GM12878 (cell line): ENCODE results near the gene VSX2. TPM values are rescaled to one million over a fixed set of nuclear protein-coding genes. Genes with fewer than 3 reads are reported as not detected.

ENCODE experiments used
- ATAC-seq: fragments of 200-7000 bp; cut with Tn5 transposase; 3 replicates; pipeline ENCODE4 v1.9.1; 2020; ENCODE audit warnings: mild to moderate bottlenecking, moderate library complexity
- BruUV-seq: library from RNA; stranded (reverse); fragments of 400-500 nt; replicated peaks from 2 replicates; lab custom pipeline; 2021; lab: Mats Ljungman, UMichigan
- CTCF ChIA-PET: fragments of 300-600 bp; sonication (Branson Sonifier 250); formaldehyde crosslinking; extraction: SDS; loops from one replicate; lab custom pipeline; 2021; ENCODE audit warnings: inconsistent platforms; lab: Yijun Ruan, JAX
- POLR2A ChIA-PET: fragments of 350-600 bp; formaldehyde crosslinking; extraction: SDS; loops from one replicate; lab custom pipeline; 2021; ENCODE audit warnings: inconsistent platforms; lab: Charles Lee
- RAD21 ChIA-PET: fragments of 300-600 bp; sonication (Branson Sonifier 250); formaldehyde crosslinking; loops from one replicate; lab custom pipeline; 2023; ENCODE audit warnings: antibody characterized with exemption; ENCODE audit not compliant: unreplicated experiment; lab: Charles Lee
- SMC1A ChIA-PET: fragments of 300-600 bp; sonication (Branson Sonifier 250); formaldehyde crosslinking; loops from one replicate; lab custom pipeline; 2023; ENCODE audit not compliant: unreplicated experiment, uncharacterized antibody; lab: Charles Lee
- DNase-seq: peaks from one replicate; pipeline ENCODE4 v3.0.0-alpha.2; 2011; ENCODE audit warnings: low read depth, low spot score
- FAIRE-seq: peaks from 3 replicates; lab custom pipeline; 2011; peaks lifted over from hg19 to GRCh38; lab: Jason Lieb, UNC
- H2AFZ ChIP-seq: 2 replicates; pipeline ENCODE4 v1.6.0; 2011; ENCODE audit warnings: low read depth, low read length, control low read depth; ENCODE audit not compliant: control insufficient read depth
- H3K27ac ChIP-seq: 2 replicates; pipeline ENCODE4 v1.5.1; 2011; ENCODE audit warnings: control low read depth; ENCODE audit not compliant: control insufficient read depth, insufficient read depth
- H3K27me3 ChIP-seq, 2 experiments: replicated peaks in 1 of 2; 2 replicates each; pipeline versions ENCODE4 v1.6.0 to v1.6.1; 2011; ENCODE audit warnings: low read length in 1 of 2; ENCODE audit not compliant: control insufficient read depth in 2 of 2, insufficient read depth in 2 of 2
- H3K36me3 ChIP-seq, 2 experiments: 2 replicates each; pipeline ENCODE4 v1.5.1; 2011; ENCODE audit warnings: low read length in 1 of 2; ENCODE audit not compliant: control insufficient read depth in 2 of 2, insufficient read depth in 2 of 2
- H3K4me1 ChIP-seq: 2 replicates; pipeline ENCODE4 v1.6.1; 2011; ENCODE audit warnings: mild to moderate bottlenecking, low read length, moderate library complexity, mixed read lengths; ENCODE audit not compliant: control insufficient read depth, insufficient read depth
- H3K4me2 ChIP-seq: 2 replicates; pipeline ENCODE4 v1.6.0; 2011; ENCODE audit warnings: control low read depth; ENCODE audit not compliant: control insufficient read depth, insufficient read depth
- H3K4me3 ChIP-seq: fragments of 200-600 bp; sonication (generic); 2 replicates; pipeline ENCODE4 v1.5.1; 2016
- H3K79me2 ChIP-seq: 2 replicates; pipeline ENCODE4 v1.6.0; 2011; ENCODE audit warnings: low read length; ENCODE audit not compliant: control insufficient read depth, insufficient read depth
- H3K9ac ChIP-seq: 2 replicates; pipeline ENCODE4 v1.8.0; 2011; ENCODE audit warnings: low read length, control low read depth, mixed read lengths; ENCODE audit not compliant: control insufficient read depth, insufficient read depth
- H3K9me3 ChIP-seq: replicated peaks from 3 replicates; pipeline ENCODE4 v1.5.1; 2011; ENCODE audit warnings: mild to moderate bottlenecking, low read length; ENCODE audit not compliant: control insufficient read depth, insufficient read depth
- H4K20me1 ChIP-seq: 2 replicates; pipeline ENCODE4 v1.6.0; 2011; ENCODE audit not compliant: control insufficient read depth, insufficient read depth
- GATAD2B ChIP-seq: fragments of 450-650 bp; conservative IDR thresholded peaks from 2 replicates; pipeline ENCODE4 v1.6.1; 2017; ENCODE audit warnings: low read depth, mild to moderate bottlenecking, moderate library complexity
- IKZF2 ChIP-seq, 2 experiments: fragments of 450-650 bp; IDR thresholded peaks; 2 replicates each; pipeline ENCODE4 v1.6.1; 2017; ENCODE audit warnings: mild to moderate bottlenecking in 2 of 2, moderate library complexity in 2 of 2
- IRF4 ChIP-seq: IDR thresholded peaks from 2 replicates; pipeline ENCODE4 v1.6.1; 2011; ENCODE audit warnings: low read depth, low read length
- JUND ChIP-seq: IDR thresholded peaks from 2 replicates; pipeline ENCODE4 v1.6.1; 2012; ENCODE audit warnings: low read depth, mild to moderate bottlenecking, low read length, improper control_type of control experiment, moderate library complexity
- LARP7 ChIP-seq: fragments of 450-650 bp; IDR thresholded peaks from 2 replicates; pipeline ENCODE4 v1.6.1; 2017; ENCODE audit warnings: mild to moderate bottlenecking
- MYC ChIP-seq: IDR thresholded peaks from 2 replicates; pipeline ENCODE4 v1.6.1; 2011; ENCODE audit warnings: mild to moderate bottlenecking, low read length, moderate library complexity, inconsistent platforms; ENCODE audit not compliant: insufficient read depth, insufficient replicate concordance, insufficient read length, severe bottlenecking
- NFYB ChIP-seq: IDR thresholded peaks from 2 replicates; pipeline ENCODE4 v1.6.1; 2011; ENCODE audit warnings: low read depth, mild to moderate bottlenecking, low read length, improper control_type of control experiment, moderate library complexity; ENCODE audit not compliant: insufficient read depth
- NRF1 ChIP-seq: conservative IDR thresholded peaks from 2 replicates; pipeline ENCODE4 v1.6.1; 2011; ENCODE audit warnings: mild to moderate bottlenecking, low read depth, low read length, improper control_type of control experiment
- RUNX3 ChIP-seq: IDR thresholded peaks from 2 replicates; pipeline ENCODE4 v1.6.1; 2012; ENCODE audit warnings: low read length, inconsistent platforms
- SP1 ChIP-seq: IDR thresholded peaks from one replicate; pipeline ENCODE4 v1.6.1; 2011; ENCODE audit warnings: low read depth, low read length
- STAT1 ChIP-seq: fragments of 450-650 bp; conservative IDR thresholded peaks from 2 replicates; pipeline ENCODE4 v1.6.1; 2014; ENCODE audit warnings: antibody characterized with exemption, mild to moderate bottlenecking
- TAF1 ChIP-seq: IDR thresholded peaks from 2 replicates; pipeline ENCODE4 v1.6.1; 2011; ENCODE audit warnings: mild to moderate bottlenecking, low read depth, low read length, borderline replicate concordance
- TBL1XR1 ChIP-seq: IDR thresholded peaks from 2 replicates; pipeline ENCODE4 v1.6.1; 2012; ENCODE audit warnings: low read depth, low read length, improper control_type of control experiment
- TCF7 ChIP-seq: IDR thresholded peaks from 2 replicates; pipeline ENCODE4 v1.6.1; 2014; ENCODE audit warnings: antibody characterized with exemption, borderline replicate concordance
- WGBS: methylation state at CpG from one replicate; pipeline ENCODE4 v1.1.6; 2016; ENCODE audit warnings: low lambda C conversion rate; ENCODE audit not compliant: insufficient replicate concordance, insufficient coverage; ENCODE audit errors: missing lambda C conversion rate; 5-methylcytosine and 5-hydroxymethylcytosine counted together
- in situ Hi-C: fragments of 300-500 bp; cut with MboI; formaldehyde crosslinking; loops from 9 replicates; pipeline ENCODE4 v1.14.3; 2018; ENCODE audit warnings: mixed read lengths
- intact Hi-C: fragments of 100-400 bp; cut with micrococcal nuclease; formaldehyde crosslinking; loops from one replicate; pipeline ENCODE4 v1.14.2; 2022; ENCODE audit not compliant: unreplicated experiment
- polyA plus RNA-seq, 11 experiments: library from polyadenylated mRNA; depleted of rRNA in 4 of 11; unstranded in 6 of 11; stranded (reverse) in 5 of 11; fragments of >200 nt; fragmentation: Nextera tagmentation in 4 of 11; fragmentation: Illumina TruSeq in 1 of 11; extraction: Ambion mirVana in 4 of 11; extraction: Trizol in 1 of 11; gene quantifications; 1 replicate in 1 of 11; 2 replicates in 10 of 11; pipeline versions ENCODE4 v1.2.1 to v1.2.3, GENCODE V29; 2011 to 2016; ENCODE audit warnings: inconsistent platforms in 2 of 11, missing spikeins in 2 of 11, low read depth in 1 of 11
- total RNA-seq, 4 experiments: library from RNA; depleted of rRNA in 3 of 4; stranded (reverse); fragments of >200 nt in 3 of 4; fragmentation: Illumina TruSeq in 1 of 4; extraction: Trizol in 1 of 4; gene quantifications; 2 replicates each; pipeline versions ENCODE4 v1.2.1 to v1.2.3, GENCODE V29; 2013 to 2021
- TF ChIP-seq, protein P1 (sequence below): fragments of 150-350 bp; IDR thresholded peaks from 2 replicates; pipeline ENCODE4 v1.6.1; 2014; ENCODE audit warnings: mild to moderate bottlenecking, low read depth, low read length
- TF ChIP-seq, protein P2 (sequence below): fragments of 450-650 bp; formaldehyde crosslinking; IDR thresholded peaks from 2 replicates; pipeline ENCODE4 v1.5.0; 2022; ENCODE audit warnings: mild to moderate bottlenecking, missing genetic modification characterization
- TF ChIP-seq, protein P3 (sequence below): fragments of 450-650 bp; IDR thresholded peaks from 2 replicates; pipeline ENCODE4 v1.6.1; 2017; ENCODE audit warnings: antibody characterized with exemption, mild to moderate bottlenecking, moderate library complexity

VSX2 gene
- total and polyA plus RNA-seq, 10 of the 15 experiments (the other 5 are each of a cell fraction or from before 2014, with no cell fraction given): 0.04 to 0.05 TPM; not detected in 8

DNA sequence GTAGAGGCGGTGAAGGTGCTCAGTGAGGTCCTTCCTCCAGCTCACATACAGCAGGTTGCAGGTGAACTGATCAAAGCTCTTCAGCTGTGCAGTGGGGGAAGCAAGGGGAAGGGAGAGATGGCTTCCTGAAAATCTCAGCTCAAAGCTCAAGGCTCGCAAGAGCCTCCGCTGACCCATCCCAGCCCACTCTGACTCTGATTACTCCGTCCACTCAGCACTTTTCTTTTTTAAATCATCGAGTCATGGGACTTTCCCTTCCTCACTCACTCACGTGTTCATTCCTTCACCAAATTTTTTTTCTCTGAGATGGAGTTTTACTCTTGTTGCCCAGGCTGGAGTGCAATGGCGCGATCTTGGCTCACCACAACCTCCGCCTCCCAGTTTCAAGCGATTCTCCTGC lies 58.7 kb downstream of the VSX2 start (continued):
- TF ChIP-seq, protein P1, sequence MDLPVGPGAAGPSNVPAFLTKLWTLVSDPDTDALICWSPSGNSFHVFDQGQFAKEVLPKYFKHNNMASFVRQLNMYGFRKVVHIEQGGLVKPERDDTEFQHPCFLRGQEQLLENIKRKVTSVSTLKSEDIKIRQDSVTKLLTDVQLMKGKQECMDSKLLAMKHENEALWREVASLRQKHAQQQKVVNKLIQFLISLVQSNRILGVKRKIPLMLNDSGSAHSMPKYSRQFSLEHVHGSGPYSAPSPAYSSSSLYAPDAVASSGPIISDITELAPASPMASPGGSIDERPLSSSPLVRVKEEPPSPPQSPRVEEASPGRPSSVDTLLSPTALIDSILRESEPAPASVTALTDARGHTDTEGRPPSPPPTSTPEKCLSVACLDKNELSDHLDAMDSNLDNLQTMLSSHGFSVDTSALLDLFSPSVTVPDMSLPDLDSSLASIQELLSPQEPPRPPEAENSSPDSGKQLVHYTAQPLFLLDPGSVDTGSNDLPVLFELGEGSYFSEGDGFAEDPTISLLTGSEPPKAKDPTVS: no peak
- TF ChIP-seq RUNX3 (no peak), LARP7 (no peak), JUND (no peak)

DNA sequence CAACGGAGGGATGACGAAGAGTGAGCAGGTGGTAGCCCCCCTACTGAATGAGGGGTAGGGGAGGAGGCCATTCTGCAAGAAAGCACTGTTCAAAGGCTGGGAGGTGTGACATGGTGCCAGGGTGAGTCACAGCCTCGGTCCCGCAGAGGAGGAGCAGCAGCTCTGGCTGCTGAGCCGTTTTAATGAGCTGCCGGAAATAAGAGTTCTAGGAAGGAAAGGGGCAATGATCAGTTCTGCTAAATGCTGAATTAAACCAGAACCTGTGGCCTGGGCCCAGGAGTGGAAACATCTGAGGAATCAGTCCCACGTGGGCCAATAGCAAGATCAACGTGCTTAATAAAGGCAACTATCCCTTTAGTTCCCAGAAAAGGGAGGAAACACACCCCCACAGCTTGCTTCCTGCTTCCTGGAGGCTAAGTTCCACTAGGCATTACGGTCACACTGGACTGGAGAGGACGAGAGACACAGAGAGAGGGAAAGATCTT lies 59.9 kb downstream of the VSX2 start:
- H3K4me3 ChIP-seq: no peak overlapping the region
- BruUV-seq: no TSS peak
- no peak overlapping the region for H3K27ac ChIP-seq
- no peak for DNase-seq
- H3K4me2 ChIP-seq: no peak overlapping the region
- WGBS: 82% methylated on average over 10 of the region's 10 CpGs
- FAIRE-seq: no peak
- H2AFZ ChIP-seq: no peak overlapping the region
- H3K36me3 ChIP-seq: peaks cover 0 to 4% of the 10 kb centered on the region in 2 experiments; a peak in 3 of 4 replicates
- ChIA-PET RAD21 (no interaction called here), SMC1A (no interaction called here), CTCF (interaction anchor here (0.7 to 1.7 kb wide), 3 partner anchors 8 to 13 kb away, joined by 3 read pairs; no protein-coding TSS in a partner anchor), POLR2A (no interaction called here)
- no peaks in the 10 kb centered on the region for H3K4me1 ChIP-seq
- H4K20me1 ChIP-seq: no peaks in the 10 kb centered on the region
- H3K9me3 ChIP-seq: no peaks in the 10 kb centered on the region
- no peaks in the 10 kb centered on the region for H3K27me3 ChIP-seq
- in situ Hi-C loops: no loop called here
- intact Hi-C loops: no loop called here
- H3K79me2 ChIP-seq: peaks cover 17% of the 10 kb centered on the region
- ATAC-seq: no peak
- H3K9ac ChIP-seq: no peak overlapping the region
- TF ChIP-seq, protein P2, sequence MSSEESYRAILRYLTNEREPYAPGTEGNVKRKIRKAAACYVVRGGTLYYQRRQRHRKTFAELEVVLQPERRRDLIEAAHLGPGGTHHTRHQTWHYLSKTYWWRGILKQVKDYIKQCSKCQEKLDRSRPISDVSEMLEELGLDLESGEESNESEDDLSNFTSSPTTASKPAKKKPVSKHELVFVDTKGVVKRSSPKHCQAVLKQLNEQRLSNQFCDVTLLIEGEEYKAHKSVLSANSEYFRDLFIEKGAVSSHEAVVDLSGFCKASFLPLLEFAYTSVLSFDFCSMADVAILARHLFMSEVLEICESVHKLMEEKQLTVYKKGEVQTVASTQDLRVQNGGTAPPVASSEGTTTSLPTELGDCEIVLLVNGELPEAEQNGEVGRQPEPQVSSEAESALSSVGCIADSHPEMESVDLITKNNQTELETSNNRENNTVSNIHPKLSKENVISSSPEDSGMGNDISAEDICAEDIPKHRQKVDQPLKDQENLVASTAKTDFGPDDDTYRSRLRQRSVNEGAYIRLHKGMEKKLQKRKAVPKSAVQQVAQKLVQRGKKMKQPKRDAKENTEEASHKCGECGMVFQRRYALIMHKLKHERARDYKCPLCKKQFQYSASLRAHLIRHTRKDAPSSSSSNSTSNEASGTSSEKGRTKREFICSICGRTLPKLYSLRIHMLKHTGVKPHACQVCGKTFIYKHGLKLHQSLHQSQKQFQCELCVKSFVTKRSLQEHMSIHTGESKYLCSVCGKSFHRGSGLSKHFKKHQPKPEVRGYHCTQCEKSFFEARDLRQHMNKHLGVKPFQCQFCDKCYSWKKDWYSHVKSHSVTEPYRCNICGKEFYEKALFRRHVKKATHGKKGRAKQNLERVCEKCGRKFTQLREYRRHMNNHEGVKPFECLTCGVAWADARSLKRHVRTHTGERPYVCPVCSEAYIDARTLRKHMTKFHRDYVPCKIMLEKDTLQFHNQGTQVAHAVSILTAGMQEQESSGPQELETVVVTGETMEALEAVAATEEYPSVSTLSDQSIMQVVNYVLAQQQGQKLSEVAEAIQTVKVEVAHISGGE (CRISPR knock-in tag): no peak
- TF ChIP-seq IKZF2 (IDR thresholded peaks at IDR 0.05): no peak
- TF ChIP-seq TBL1XR1: no peak
- TF ChIP-seq NFYB: no peak
- no peak for TF ChIP-seq SP1
- no peak for TF ChIP-seq IRF4
- TF ChIP-seq TAF1: no peak
- TF ChIP-seq, protein P3, sequence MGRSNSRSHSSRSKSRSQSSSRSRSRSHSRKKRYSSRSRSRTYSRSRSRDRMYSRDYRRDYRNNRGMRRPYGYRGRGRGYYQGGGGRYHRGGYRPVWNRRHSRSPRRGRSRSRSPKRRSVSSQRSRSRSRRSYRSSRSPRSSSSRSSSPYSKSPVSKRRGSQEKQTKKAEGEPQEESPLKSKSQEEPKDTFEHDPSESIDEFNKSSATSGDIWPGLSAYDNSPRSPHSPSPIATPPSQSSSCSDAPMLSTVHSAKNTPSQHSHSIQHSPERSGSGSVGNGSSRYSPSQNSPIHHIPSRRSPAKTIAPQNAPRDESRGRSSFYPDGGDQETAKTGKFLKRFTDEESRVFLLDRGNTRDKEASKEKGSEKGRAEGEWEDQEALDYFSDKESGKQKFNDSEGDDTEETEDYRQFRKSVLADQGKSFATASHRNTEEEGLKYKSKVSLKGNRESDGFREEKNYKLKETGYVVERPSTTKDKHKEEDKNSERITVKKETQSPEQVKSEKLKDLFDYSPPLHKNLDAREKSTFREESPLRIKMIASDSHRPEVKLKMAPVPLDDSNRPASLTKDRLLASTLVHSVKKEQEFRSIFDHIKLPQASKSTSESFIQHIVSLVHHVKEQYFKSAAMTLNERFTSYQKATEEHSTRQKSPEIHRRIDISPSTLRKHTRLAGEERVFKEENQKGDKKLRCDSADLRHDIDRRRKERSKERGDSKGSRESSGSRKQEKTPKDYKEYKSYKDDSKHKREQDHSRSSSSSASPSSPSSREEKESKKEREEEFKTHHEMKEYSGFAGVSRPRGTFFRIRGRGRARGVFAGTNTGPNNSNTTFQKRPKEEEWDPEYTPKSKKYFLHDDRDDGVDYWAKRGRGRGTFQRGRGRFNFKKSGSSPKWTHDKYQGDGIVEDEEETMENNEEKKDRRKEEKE: no peak
- TF ChIP-seq MYC: no peak
- no peak for TF ChIP-seq TCF7
- no peak for TF ChIP-seq STAT1
- no peak for TF ChIP-seq GATAD2B
- TF ChIP-seq NRF1: no peak
